ENCODE data around the gene CHD9NB.

CHD9NB gene

DNA sequence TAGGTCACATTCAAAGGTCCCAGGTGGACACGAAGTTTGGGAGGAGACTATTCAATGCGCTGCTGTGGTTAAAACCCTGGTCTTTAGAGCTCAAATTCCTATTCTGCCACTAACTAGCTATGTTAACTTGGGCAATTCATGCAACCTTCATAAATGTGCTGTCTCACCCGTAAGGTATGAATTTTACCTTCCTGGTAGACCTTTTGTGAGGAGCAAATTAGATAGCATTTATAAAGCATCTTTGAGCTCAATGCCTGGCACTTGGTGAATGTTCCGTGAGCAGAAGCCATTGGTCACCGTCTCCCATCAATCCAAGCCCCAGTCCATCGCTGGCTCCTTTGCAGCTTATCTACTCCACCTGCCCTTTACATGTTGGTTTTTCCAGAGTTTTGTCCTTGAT lies 16.6 kb downstream of the CHD9NB start:
- Histone ChIP-seq H3K36me3 (ENCODE audit: control insufficient read depth, insufficient read depth, low read length) (no peaks in the 10 kb centered on the region), H3K27me3 (replicated peaks; ENCODE audit: control insufficient read depth, insufficient read depth, low read length) (no peaks in the 10 kb centered on the region), H3K4me3 (replicated peaks; ENCODE audit: low read depth, low read length) (no peak overlapping the region)
- TF ChIP-seq, protein P1, sequence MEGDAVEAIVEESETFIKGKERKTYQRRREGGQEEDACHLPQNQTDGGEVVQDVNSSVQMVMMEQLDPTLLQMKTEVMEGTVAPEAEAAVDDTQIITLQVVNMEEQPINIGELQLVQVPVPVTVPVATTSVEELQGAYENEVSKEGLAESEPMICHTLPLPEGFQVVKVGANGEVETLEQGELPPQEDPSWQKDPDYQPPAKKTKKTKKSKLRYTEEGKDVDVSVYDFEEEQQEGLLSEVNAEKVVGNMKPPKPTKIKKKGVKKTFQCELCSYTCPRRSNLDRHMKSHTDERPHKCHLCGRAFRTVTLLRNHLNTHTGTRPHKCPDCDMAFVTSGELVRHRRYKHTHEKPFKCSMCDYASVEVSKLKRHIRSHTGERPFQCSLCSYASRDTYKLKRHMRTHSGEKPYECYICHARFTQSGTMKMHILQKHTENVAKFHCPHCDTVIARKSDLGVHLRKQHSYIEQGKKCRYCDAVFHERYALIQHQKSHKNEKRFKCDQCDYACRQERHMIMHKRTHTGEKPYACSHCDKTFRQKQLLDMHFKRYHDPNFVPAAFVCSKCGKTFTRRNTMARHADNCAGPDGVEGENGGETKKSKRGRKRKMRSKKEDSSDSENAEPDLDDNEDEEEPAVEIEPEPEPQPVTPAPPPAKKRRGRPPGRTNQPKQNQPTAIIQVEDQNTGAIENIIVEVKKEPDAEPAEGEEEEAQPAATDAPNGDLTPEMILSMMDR (IDR thresholded peaks at IDR 0.05; ENCODE audit: insufficient read depth, low read length, poor library complexity, severe bottlenecking), result no peak
- DNase-seq (ENCODE audit: extremely low read depth, insufficient read length), result no peak

DNA sequence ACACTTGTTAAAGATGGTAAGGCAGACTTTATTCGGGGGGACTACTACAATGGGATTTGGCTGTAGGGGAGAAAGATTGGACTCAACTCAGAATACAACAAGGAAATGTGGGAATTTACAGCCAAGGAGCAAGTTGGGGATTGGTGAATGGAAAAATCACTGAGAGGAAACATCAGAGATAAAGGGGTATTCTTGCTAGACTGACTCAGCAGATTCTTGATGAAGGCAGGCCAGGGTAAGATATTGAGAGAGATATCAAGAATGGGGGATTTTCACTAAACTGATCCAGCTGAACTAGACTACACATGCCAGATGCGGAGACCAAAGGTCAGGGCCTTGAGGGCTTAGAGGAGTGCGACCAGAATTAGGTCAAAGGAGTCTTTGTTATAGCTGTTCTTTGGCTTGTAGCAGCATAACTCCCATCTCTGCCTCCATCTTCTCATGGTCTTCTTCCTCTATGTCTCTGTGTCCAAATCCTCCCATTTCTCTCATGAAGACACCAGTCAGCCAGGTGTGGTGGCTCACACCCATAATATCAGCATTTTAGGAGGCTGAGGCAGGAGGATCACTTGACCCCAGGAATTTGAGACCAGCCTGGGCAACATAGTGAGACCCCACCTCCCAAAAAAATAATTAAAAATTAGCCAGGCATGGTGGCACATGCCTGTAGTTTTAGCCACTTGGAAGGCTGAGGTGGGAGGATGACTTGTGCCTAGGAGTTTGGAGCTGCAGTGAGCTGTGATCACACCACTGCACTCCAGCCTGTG lies 17.3 kb downstream of the CHD9NB start:
- TF ChIP-seq, protein P1 (IDR thresholded peaks at IDR 0.05; ENCODE audit: insufficient read depth, low read length, poor library complexity, severe bottlenecking), result no peak
- H3K4me3 ChIP-seq (replicated peaks; ENCODE audit: low read depth, low read length), result no peak overlapping the region
- no peaks in the 10 kb centered on the region for H3K27me3 ChIP-seq (replicated peaks; ENCODE audit: control insufficient read depth, insufficient read depth, low read length)
- DNase-seq (ENCODE audit: extremely low read depth, insufficient read length), result no peak
- no peaks in the 10 kb centered on the region for H3K36me3 ChIP-seq (ENCODE audit: control insufficient read depth, insufficient read depth, low read length)

- TF ChIP-seq, protein P1 (IDR thresholded peaks at IDR 0.05; ENCODE audit: insufficient read depth, low read length, poor library complexity, severe bottlenecking), result no peak
- Histone ChIP-seq H3K36me3 (ENCODE audit: control insufficient read depth, insufficient read depth, low read length) (no peaks in the 10 kb centered on the region), H3K27me3 (replicated peaks; ENCODE audit: control insufficient read depth, insufficient read depth, low read length) (no peaks in the 10 kb centered on the region), H3K4me3 (replicated peaks; ENCODE audit: low read depth, low read length) (no peak overlapping the region)
- no peak for DNase-seq (ENCODE audit: extremely low read depth, insufficient read length)
Measured at GRCh38 chr16:53034306-53034705, 18.4 kb downstream of the CHD9NB start.

- Histone ChIP-seq H3K36me3 (ENCODE audit: control insufficient read depth, insufficient read depth, low read length) (no peaks in the 10 kb centered on the region), H3K27me3 (replicated peaks; ENCODE audit: control insufficient read depth, insufficient read depth, low read length) (no peaks in the 10 kb centered on the region), H3K4me3 (replicated peaks; ENCODE audit: low read depth, low read length) (no peak overlapping the region)
- TF ChIP-seq, protein P1 (IDR thresholded peaks at IDR 0.05; ENCODE audit: insufficient read depth, low read length, poor library complexity, severe bottlenecking), result no peak
- no peak for DNase-seq (ENCODE audit: extremely low read depth, insufficient read length)
Measured at GRCh38 chr16:53031323-53031942, 21.3 kb downstream of the CHD9NB start.

DNA sequence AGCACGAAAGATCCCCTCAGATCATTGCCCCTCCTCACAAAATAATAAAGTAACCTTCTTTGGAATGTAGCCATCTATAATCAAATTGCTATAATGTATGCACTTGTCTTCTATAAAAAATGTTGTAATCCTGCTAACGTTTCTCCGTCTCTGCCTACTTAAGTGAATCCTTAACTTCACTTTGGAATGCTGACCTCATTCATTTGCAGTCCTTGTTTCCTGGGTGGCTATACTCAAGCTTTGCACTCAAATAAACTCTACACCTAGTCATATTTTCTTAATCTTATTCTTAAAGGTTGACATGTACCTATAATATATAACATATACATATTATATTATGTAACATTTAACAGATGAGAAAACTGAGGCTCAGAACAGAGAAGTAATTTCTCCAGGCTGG lies 22.7 kb downstream of the CHD9NB start:
- Histone ChIP-seq H3K36me3 (ENCODE audit: control insufficient read depth, insufficient read depth, low read length) (no peaks in the 10 kb centered on the region), H3K27me3 (replicated peaks; ENCODE audit: control insufficient read depth, insufficient read depth, low read length) (no peaks in the 10 kb centered on the region), H3K4me3 (replicated peaks; ENCODE audit: low read depth, low read length) (no peak overlapping the region)
- TF ChIP-seq, protein P1 (IDR thresholded peaks at IDR 0.05; ENCODE audit: insufficient read depth, low read length, poor library complexity, severe bottlenecking), result no peak
- no peak for DNase-seq (ENCODE audit: extremely low read depth, insufficient read length)

Measured in GM06990 (cell line).